Ovary (tissue), 3 donors: ENCODE measurements around the gene MYBPH.

Experiments used
- EP300 ChIP-seq: sonication (generic); formaldehyde crosslinking; IDR thresholded peaks from one replicate; pipeline ENCODE4 v1.6.1; 2017; ENCODE audit warnings: antibody characterized with exemption
- TF ChIP-seq, protein P1 (sequence below), 3 donors: fragments of 450-650 bp in 2 of 3; fragments of 200-600 bp in 1 of 3; IDR thresholded peaks; one replicate each; pipeline versions ENCODE4 v1.5.1 to v1.8.0; 2016 to 2022; ENCODE audit warnings: antibody characterized with exemption in 3 of 3, mild to moderate bottlenecking in 1 of 3
- donor health status: DM: no; HTN: no; CAD: no.

GRCh38 chr1:203163891-203164635 is 11.6 kb downstream of the MYBPH start:
- TF ChIP-seq, protein P1, sequence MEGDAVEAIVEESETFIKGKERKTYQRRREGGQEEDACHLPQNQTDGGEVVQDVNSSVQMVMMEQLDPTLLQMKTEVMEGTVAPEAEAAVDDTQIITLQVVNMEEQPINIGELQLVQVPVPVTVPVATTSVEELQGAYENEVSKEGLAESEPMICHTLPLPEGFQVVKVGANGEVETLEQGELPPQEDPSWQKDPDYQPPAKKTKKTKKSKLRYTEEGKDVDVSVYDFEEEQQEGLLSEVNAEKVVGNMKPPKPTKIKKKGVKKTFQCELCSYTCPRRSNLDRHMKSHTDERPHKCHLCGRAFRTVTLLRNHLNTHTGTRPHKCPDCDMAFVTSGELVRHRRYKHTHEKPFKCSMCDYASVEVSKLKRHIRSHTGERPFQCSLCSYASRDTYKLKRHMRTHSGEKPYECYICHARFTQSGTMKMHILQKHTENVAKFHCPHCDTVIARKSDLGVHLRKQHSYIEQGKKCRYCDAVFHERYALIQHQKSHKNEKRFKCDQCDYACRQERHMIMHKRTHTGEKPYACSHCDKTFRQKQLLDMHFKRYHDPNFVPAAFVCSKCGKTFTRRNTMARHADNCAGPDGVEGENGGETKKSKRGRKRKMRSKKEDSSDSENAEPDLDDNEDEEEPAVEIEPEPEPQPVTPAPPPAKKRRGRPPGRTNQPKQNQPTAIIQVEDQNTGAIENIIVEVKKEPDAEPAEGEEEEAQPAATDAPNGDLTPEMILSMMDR (IDR thresholded peaks at IDR 0.05): no peak
- no peak for TF ChIP-seq EP300
